ENCODE data around the gene MTG2.

MTG2 gene

DNA sequence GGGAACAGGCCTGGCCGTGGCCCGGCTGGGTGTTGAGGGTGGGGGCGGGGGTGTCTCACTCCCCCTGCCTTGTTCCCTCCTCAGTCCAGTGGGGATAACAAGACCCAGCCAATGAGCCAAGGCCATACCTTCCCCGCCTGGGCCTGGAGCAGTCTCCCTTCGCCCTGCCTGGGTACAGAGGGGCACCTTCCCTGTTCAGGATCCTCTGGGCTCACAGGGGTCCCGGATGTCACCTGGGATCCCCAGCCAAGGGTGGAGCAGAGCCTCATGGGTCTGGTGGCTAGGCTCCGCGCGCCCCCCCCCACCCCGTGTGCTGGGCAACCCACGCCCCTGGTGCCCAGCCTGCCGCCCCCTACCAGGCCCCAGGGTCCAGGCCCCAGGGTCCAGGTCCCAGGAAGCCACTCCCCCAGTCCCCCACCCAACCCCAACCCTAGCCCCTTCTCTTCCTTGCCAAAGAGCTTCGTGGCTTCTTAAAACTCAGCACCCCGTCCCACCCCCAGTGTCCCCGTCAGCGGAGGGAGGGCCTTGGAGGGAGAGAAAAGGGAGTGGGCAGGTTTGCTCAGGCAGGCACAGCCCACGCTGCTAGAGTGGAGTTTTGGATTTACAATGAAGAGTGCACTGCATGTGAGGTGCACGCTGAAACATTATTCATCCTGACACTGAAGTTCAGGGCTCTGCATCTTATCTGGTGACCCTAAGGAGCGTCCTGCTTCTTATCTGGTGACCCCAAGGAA lies 25.4 kb downstream of the MTG2 start:
- in situ Hi-C loops (cut with MboI; ENCODE audit: low pct_unique_long_range_greater_than_20kb, low sequenced_read_pairs, unreplicated experiment): no loop called here
- TF ChIP-seq, protein P1, sequence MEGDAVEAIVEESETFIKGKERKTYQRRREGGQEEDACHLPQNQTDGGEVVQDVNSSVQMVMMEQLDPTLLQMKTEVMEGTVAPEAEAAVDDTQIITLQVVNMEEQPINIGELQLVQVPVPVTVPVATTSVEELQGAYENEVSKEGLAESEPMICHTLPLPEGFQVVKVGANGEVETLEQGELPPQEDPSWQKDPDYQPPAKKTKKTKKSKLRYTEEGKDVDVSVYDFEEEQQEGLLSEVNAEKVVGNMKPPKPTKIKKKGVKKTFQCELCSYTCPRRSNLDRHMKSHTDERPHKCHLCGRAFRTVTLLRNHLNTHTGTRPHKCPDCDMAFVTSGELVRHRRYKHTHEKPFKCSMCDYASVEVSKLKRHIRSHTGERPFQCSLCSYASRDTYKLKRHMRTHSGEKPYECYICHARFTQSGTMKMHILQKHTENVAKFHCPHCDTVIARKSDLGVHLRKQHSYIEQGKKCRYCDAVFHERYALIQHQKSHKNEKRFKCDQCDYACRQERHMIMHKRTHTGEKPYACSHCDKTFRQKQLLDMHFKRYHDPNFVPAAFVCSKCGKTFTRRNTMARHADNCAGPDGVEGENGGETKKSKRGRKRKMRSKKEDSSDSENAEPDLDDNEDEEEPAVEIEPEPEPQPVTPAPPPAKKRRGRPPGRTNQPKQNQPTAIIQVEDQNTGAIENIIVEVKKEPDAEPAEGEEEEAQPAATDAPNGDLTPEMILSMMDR (IDR thresholded peaks at IDR 0.05; ENCODE audit: extremely low read depth, insufficient read depth, missing control alignments): no peak
- DNase-seq (ENCODE audit: low spot score): no peak

DNA sequence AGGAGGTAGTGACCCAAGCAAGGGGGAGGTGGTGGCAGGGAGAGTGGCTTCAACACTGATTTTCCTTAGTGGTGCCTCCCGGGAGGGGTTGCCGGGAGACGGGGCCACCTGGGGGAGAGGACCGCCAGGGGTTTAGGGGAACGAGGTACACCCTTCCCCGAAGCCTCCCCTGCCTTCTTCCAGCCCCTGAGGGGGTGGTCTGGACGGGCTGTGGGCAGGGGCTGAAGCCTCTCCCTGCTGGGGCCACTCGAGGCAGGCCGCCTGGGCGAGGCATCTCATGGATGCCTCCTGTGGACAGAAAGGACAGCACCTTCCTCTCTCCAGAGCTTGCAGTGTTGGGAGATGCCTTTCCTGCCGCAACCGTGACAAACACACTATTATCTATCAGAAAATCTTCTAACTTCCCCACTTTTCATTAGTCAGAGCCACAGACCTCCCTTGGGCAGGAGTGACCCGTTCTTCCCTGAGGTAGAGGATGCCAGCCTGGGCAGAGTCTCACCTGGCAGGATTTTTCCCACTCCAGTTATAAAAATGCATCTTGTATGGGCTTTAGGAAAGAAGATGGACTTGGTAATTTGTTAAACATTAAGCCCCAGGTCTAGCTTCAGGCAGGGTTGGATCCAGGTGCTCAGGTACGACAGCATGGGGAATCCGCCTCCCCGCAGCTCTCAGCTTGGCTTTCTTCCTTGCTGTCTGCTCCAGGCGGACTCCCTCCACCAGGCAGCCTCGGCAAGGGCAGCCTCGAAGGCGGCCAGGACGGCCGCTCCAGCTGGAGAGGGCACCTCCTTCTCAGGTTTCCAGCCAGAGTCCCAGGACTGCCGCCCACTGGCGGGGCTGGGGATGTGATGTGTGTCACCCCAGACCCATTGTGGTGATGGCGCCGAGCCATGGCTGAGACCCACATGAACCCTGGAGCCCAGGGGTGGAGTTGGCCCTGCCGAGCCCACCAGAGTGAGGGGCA lies 26.2 kb downstream of the MTG2 start:
- DNase-seq (ENCODE audit: low spot score): no peak
- TF ChIP-seq, protein P1 (IDR thresholded peaks at IDR 0.05; ENCODE audit: extremely low read depth, insufficient read depth, missing control alignments): no peak
- in situ Hi-C loops (cut with MboI; ENCODE audit: low pct_unique_long_range_greater_than_20kb, low sequenced_read_pairs, unreplicated experiment): no loop called here

DNA sequence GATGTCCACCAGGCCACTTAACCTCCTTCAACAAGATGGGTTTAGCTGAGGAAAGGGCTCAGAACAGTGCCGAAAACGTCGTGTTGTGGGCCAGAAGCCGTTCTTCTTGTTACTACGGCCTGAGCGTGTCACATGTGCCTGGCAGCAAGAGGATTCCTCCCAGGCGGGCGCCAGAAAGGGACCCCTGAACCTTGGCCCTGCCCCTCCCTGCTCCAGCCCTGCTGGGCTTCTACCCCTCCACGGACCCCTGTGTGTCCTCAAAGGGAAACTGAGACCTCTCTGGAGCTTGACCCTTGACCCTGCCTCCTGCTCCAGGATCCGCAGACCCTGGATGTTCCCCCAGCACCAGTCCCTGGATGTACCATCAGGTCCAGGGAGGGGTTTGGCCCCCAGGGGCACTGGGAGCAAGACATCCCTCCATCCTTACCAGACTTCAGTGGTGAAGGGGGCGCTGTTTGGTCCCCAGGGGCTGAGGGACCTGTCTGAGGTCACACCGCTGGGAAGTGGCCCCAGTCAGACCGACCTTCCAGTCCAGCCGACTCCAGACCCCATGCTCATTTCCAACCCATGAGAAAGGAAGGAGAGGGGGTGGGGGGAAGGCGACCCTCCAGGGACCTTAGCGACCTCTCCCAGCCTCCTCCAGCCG lies 27.1 kb downstream of the MTG2 start:
- in situ Hi-C loops (cut with MboI; ENCODE audit: low pct_unique_long_range_greater_than_20kb, low sequenced_read_pairs, unreplicated experiment): no loop called here
- TF ChIP-seq, protein P1 (IDR thresholded peaks at IDR 0.05; ENCODE audit: extremely low read depth, insufficient read depth, missing control alignments): no peak
- no peak for DNase-seq (ENCODE audit: low spot score)

DNA sequence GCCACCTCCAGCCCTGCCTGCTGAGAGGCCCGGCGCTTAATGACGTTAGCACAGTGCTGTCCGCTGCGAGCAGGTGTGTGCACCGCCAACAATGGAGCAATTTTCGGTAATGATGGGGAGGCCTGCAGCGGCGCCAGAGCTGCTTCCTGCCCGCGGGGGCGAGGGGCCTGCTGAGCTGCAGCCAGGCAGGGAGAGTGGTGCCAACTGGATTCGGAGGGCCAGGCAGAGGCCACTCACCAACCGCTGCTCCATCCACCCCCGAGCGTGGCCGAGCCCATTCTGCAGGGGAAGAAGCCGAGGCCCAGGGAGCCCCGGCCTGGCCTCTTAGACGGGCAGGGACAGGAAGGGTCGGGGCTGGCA lies 27.6 kb downstream of the MTG2 start:
- in situ Hi-C loops (cut with MboI; ENCODE audit: low pct_unique_long_range_greater_than_20kb, low sequenced_read_pairs, unreplicated experiment): no loop called here
- no peak for DNase-seq (ENCODE audit: low spot score)
- TF ChIP-seq, protein P1 (IDR thresholded peaks at IDR 0.05; ENCODE audit: extremely low read depth, insufficient read depth, missing control alignments): no peak

DNA sequence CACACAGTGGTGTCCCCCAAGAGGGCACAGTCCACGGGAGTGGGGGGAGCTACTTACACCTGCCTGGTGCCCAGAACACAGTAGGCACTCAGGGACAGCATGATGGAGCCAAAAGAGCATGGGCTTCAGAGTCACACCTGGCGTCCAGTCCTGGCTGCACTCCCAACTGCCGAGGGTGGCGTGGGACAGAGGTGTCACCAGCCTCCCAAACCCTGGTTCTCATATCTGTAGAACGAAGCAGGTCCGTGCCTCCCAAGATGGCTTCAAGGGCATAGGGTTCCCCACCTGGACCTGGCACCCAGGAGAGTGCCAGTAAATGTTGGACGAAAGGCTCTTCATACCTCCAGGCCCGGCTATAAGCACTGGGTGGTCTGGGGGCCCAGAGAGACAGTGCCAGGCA lies 28.4 kb downstream of the MTG2 start:
- no peak for DNase-seq (ENCODE audit: low spot score)
- in situ Hi-C loops (cut with MboI; ENCODE audit: low pct_unique_long_range_greater_than_20kb, low sequenced_read_pairs, unreplicated experiment): no loop called here
- TF ChIP-seq, protein P1 (IDR thresholded peaks at IDR 0.05; ENCODE audit: extremely low read depth, insufficient read depth, missing control alignments): no peak

DNA sequence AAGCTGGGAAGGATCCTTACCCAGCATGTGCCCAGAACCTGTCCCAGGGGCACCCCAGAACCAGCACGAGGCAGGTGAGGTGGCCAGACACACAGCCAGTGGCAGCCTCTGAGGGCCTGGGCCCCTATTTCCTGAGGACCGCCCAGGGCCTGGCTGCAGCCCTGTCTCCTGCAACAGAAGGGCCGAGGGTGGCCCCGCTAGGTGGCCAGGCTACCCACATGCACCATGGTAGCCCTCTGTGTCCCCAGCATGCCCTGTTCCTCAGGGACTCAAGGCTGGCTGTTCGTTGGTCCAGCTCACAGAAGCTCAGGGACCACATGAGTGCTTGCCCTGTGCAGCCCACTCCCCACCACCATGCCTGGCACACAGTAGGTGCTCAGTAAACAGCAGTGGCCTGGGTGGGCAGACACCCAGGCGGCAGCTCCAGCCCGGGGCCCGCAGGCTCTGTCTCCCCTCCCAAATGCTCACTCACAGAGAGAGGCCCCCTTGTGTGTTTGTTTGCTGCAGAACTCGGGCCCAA lies 29.0 kb downstream of the MTG2 start:
- TF ChIP-seq, protein P1 (IDR thresholded peaks at IDR 0.05; ENCODE audit: extremely low read depth, insufficient read depth, missing control alignments): no peak
- in situ Hi-C loops (cut with MboI; ENCODE audit: low pct_unique_long_range_greater_than_20kb, low sequenced_read_pairs, unreplicated experiment): no loop called here
- no peak for DNase-seq (ENCODE audit: low spot score)

Measured in GM13977 (cell line).